ENCODE measurements around the gene MGST2. TPM values are rescaled to one million over a fixed set of nuclear protein-coding genes. Genes with fewer than 3 reads are reported as not detected.

The MGST2 gene
- 1 to 10 TPM; 2.6 to 4.6 TPM for total RNA-seq
- polyA plus RNA-seq, result 10.9 TPM

GRCh38 chr4:139665690-139666529 lies at the start of gene MGST2:
MGST2 (plus strand) TSS chr4:139665819; CDS start chr4:139666020, 201 bp downstream.
- H3K4me3 Mint-ChIP-seq, result peak within 1 kb of the TSS; percentile 87 to 99 (median 93)
- H3K4me1 Mint-ChIP-seq, result peaks cover 13 to 19% (median 17%) of the 10 kb centered on the region in 3 donors
- POLR2A ChIA-PET, result no interaction called here
- H3K36me3 Mint-ChIP-seq, result peaks cover 0 to 4% (median 0%) of the 10 kb centered on the region in 3 donors
- H3K27me3 Mint-ChIP-seq, result peaks cover 0 to 1% of the 10 kb centered on the region in 2 donors
- Histone ChIP-seq H3K36me3 (ENCODE audit: insufficient read depth, low read length) (no peaks in the 10 kb centered on the region), H3K9me3 (ENCODE audit: low read length) (no peaks in the 10 kb centered on the region), H3K4me3 (ENCODE audit: low read length) (peak within 1 kb of the TSS; percentile 67), H3K4me1 (ENCODE audit: insufficient read depth, low read length) (peaks cover 9% of the 10 kb centered on the region), H3K27ac (ENCODE audit: low read depth, low read length) (peak within 1 kb of the TSS; percentile 62), H3K27me3 (ENCODE audit: insufficient read depth, low read length, poor library complexity, severe bottlenecking) (no peaks in the 10 kb centered on the region)
- peak in 1 of 5 donors; percentile 12 for DNase-seq
- peak within 1 kb of the TSS; percentile 53 to 96 (median 90) for H3K27ac Mint-ChIP-seq
- CTCF ChIA-PET, result interaction anchor here (1.1 to 2.0 kb wide), 2 partner anchors 9 to 13 kb away, joined by 4 to 12 read pairs; no protein-coding TSS in a partner anchor
- no peaks in the 10 kb centered on the region for H3K9me3 Mint-ChIP-seq

DNA sequence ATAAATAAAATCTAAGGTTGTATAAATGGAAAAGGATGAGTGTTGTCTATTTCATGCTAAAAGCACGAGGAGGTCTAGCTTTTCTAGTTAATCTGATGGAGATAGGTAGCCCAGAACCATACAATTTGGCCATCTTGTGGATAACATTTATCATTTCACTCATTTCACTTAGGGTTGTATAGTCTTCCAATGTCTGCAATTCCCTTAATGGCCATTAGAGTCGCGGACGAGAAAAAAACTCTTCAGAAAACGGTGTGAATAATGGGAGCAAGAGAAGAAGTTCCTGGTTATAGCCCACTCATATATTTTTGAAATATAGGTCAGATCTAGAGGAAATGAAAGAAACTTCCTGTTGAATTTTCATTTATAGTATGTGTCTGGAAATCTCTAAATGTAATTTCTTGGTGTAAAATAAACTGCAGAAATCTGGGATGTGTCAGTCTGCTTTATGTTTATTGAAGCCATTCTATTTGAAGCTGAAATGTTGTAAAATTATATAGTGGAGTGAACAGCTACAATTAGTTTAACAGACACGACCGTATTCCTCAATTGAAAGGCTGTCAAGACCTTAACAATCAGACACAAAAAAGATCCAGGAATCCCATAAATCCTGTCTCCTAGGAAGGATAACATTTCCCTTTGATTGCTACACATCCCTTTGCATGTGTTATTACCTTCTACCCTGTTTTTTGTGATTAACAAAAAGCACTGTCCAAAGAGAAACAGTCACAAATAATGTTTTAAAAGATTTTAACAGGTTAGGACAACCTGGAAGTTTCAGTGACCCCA lies 47.7 kb upstream of the MGST2 start:
- Mint-ChIP-seq H3K27me3 (peaks cover 2 to 4% of the 10 kb centered on the region in 2 donors), H3K4me1 (peaks cover 0 to 5% (median 0%) of the 10 kb centered on the region in 3 donors), H3K4me3 (no peak overlapping the region), H3K9me3 (no peaks in the 10 kb centered on the region), H3K36me3 (no peaks in the 10 kb centered on the region), H3K27ac (no peak overlapping the region)
- Histone ChIP-seq H3K9me3 (ENCODE audit: low read length) (no peaks in the 10 kb centered on the region), H3K27ac (ENCODE audit: low read depth, low read length) (no peak overlapping the region), H3K27me3 (ENCODE audit: insufficient read depth, low read length, poor library complexity, severe bottlenecking) (no peaks in the 10 kb centered on the region), H3K4me3 (ENCODE audit: low read length) (no peak overlapping the region), H3K36me3 (ENCODE audit: insufficient read depth, low read length) (no peaks in the 10 kb centered on the region), H3K4me1 (ENCODE audit: insufficient read depth, low read length) (no peaks in the 10 kb centered on the region)
- no peak for DNase-seq
- ChIA-PET CTCF (interaction anchor here (2.3 kb wide), 1 partner anchor 15 kb away, joined by 15 read pairs; no protein-coding TSS in a partner anchor), POLR2A (no interaction called here)

- no peak for DNase-seq
- Mint-ChIP-seq H3K27me3 (peaks cover 4 to 9% of the 10 kb centered on the region in 2 donors), H3K36me3 (no peaks in the 10 kb centered on the region), H3K4me1 (peaks cover 0 to 5% (median 0%) of the 10 kb centered on the region in 3 donors), H3K4me3 (no peak overlapping the region), H3K27ac (no peak overlapping the region), H3K9me3 (no peaks in the 10 kb centered on the region)
- CTCF ChIA-PET, result interaction anchor here (1.2 to 1.4 kb wide), 2 partner anchors 32 to 37 kb away, joined by 3 to 6 read pairs; no protein-coding TSS in a partner anchor
- POLR2A ChIA-PET, result no interaction called here
- Histone ChIP-seq H3K36me3 (ENCODE audit: insufficient read depth, low read length) (no peaks in the 10 kb centered on the region), H3K4me3 (ENCODE audit: low read length) (no peak overlapping the region), H3K27me3 (ENCODE audit: insufficient read depth, low read length, poor library complexity, severe bottlenecking) (no peaks in the 10 kb centered on the region), H3K27ac (ENCODE audit: low read depth, low read length) (no peak overlapping the region), H3K9me3 (ENCODE audit: low read length) (no peaks in the 10 kb centered on the region), H3K4me1 (ENCODE audit: insufficient read depth, low read length) (no peaks in the 10 kb centered on the region)
Measured at GRCh38 chr4:139619644-139620043, 46.0 kb upstream of the MGST2 start.

- H3K27ac Mint-ChIP-seq, result no peak overlapping the region
- CTCF ChIA-PET, result no interaction called here
- no peaks in the 10 kb centered on the region for H3K36me3 Mint-ChIP-seq
- peaks cover 6 to 14% of the 10 kb centered on the region in 2 donors for H3K27me3 Mint-ChIP-seq
- H3K9me3 ChIP-seq (ENCODE audit: low read length), result no peaks in the 10 kb centered on the region
- H3K4me3 ChIP-seq (ENCODE audit: low read length), result no peak overlapping the region
- peaks cover 0 to 3% (median 0%) of the 10 kb centered on the region in 3 donors for H3K4me1 Mint-ChIP-seq
- H3K36me3 ChIP-seq (ENCODE audit: insufficient read depth, low read length), result no peaks in the 10 kb centered on the region
- POLR2A ChIA-PET, result no interaction called here
- no peak overlapping the region for H3K4me3 Mint-ChIP-seq
- no peaks in the 10 kb centered on the region for H3K4me1 ChIP-seq (ENCODE audit: insufficient read depth, low read length)
- no peak overlapping the region for H3K27ac ChIP-seq (ENCODE audit: low read depth, low read length)
- H3K9me3 Mint-ChIP-seq, result no peaks in the 10 kb centered on the region
- no peak for DNase-seq
- H3K27me3 ChIP-seq (ENCODE audit: insufficient read depth, low read length, poor library complexity, severe bottlenecking), result no peaks in the 10 kb centered on the region
Measured at GRCh38 chr4:139622901-139623381, 42.7 kb upstream of the MGST2 start.

GRCh38 chr4:139624441-139625092 lies 41.1 kb upstream of the MGST2 start:
- H3K4me1 Mint-ChIP-seq, result peaks cover 0 to 3% (median 0%) of the 10 kb centered on the region in 3 donors
- no peaks in the 10 kb centered on the region for H3K9me3 Mint-ChIP-seq
- H3K4me3 Mint-ChIP-seq, result no peak overlapping the region
- H3K36me3 Mint-ChIP-seq, result no peaks in the 10 kb centered on the region
- POLR2A ChIA-PET, result no interaction called here
- no peak for DNase-seq
- no peaks in the 10 kb centered on the region for H3K27me3 ChIP-seq (ENCODE audit: insufficient read depth, low read length, poor library complexity, severe bottlenecking)
- no peak overlapping the region for H3K27ac Mint-ChIP-seq
- H3K36me3 ChIP-seq (ENCODE audit: insufficient read depth, low read length), result no peaks in the 10 kb centered on the region
- CTCF ChIA-PET, result no interaction called here
- H3K27ac ChIP-seq (ENCODE audit: low read depth, low read length), result no peak overlapping the region
- H3K27me3 Mint-ChIP-seq, result peaks cover 6 to 14% of the 10 kb centered on the region in 2 donors
- H3K4me3 ChIP-seq (ENCODE audit: low read length), result no peak overlapping the region
- no peaks in the 10 kb centered on the region for H3K4me1 ChIP-seq (ENCODE audit: insufficient read depth, low read length)
- H3K9me3 ChIP-seq (ENCODE audit: low read length), result no peaks in the 10 kb centered on the region

GRCh38 chr4:139625093-139625455 lies 40.5 kb upstream of the MGST2 start:
- Histone ChIP-seq H3K9me3 (ENCODE audit: low read length) (no peaks in the 10 kb centered on the region), H3K27ac (ENCODE audit: low read depth, low read length) (no peak overlapping the region), H3K4me1 (ENCODE audit: insufficient read depth, low read length) (no peaks in the 10 kb centered on the region), H3K4me3 (ENCODE audit: low read length) (no peak overlapping the region), H3K36me3 (ENCODE audit: insufficient read depth, low read length) (no peaks in the 10 kb centered on the region), H3K27me3 (ENCODE audit: insufficient read depth, low read length, poor library complexity, severe bottlenecking) (no peaks in the 10 kb centered on the region)
- Mint-ChIP-seq H3K4me3 (no peak overlapping the region), H3K9me3 (no peaks in the 10 kb centered on the region), H3K27me3 (peaks cover 6 to 14% of the 10 kb centered on the region in 2 donors), H3K27ac (no peak overlapping the region), H3K36me3 (no peaks in the 10 kb centered on the region), H3K4me1 (peaks cover 0 to 3% (median 0%) of the 10 kb centered on the region in 3 donors)
- ChIA-PET CTCF (interaction anchor here (1.2 kb wide), 1 partner anchor 14 kb away, joined by 5 read pairs; no protein-coding TSS in a partner anchor), POLR2A (no interaction called here)
- no peak for DNase-seq

DNA sequence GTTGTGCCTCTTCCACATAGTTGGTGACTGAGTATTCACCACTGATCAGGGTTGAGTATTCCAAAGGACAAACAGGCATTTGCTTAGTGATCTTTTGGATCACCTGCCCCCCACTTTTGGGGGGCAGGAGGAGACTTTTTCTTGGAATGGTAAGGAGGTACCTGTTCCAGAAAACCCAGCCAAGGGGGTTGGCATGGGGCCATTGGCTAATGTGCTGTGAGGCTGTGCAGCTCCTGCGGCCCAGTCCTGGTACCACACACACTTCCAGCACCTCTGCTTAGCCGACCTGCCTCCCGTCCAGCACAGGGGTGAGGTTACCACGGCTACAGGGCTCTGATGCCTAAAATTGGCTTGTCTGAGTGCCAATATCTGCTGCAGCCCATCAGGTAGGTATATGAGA lies 40.1 kb upstream of the MGST2 start:
- no peak overlapping the region for H3K27ac Mint-ChIP-seq
- H3K4me3 Mint-ChIP-seq, result no peak overlapping the region
- H3K4me3 ChIP-seq (ENCODE audit: low read length), result no peak overlapping the region
- peaks cover 0 to 3% (median 0%) of the 10 kb centered on the region in 3 donors for H3K4me1 Mint-ChIP-seq
- H3K27ac ChIP-seq (ENCODE audit: low read depth, low read length), result no peak overlapping the region
- H3K36me3 ChIP-seq (ENCODE audit: insufficient read depth, low read length), result no peaks in the 10 kb centered on the region
- H3K9me3 ChIP-seq (ENCODE audit: low read length), result no peaks in the 10 kb centered on the region
- no peaks in the 10 kb centered on the region for H3K36me3 Mint-ChIP-seq
- H3K27me3 Mint-ChIP-seq, result peaks cover 6 to 14% of the 10 kb centered on the region in 2 donors
- ChIA-PET CTCF (interaction anchor here (1.2 kb wide), 1 partner anchor 15 kb away, joined by 5 read pairs; no protein-coding TSS in a partner anchor), POLR2A (no interaction called here)
- DNase-seq, result no peak
- H3K4me1 ChIP-seq (ENCODE audit: insufficient read depth, low read length), result no peaks in the 10 kb centered on the region
- H3K27me3 ChIP-seq (ENCODE audit: insufficient read depth, low read length, poor library complexity, severe bottlenecking), result no peaks in the 10 kb centered on the region
- H3K9me3 Mint-ChIP-seq, result no peaks in the 10 kb centered on the region

Data from CD8-positive, alpha-beta memory T cell (primary cell).